ENCODE data around the gene LRRC72. TPM values are rescaled to one million over a fixed set of nuclear protein-coding genes. Genes with fewer than 3 reads are reported as not detected.
A peak's percentile ranks its signal among the peaks of the same experiment; 100 is the strongest.

LRRC72 gene
- total and polyA plus RNA-seq, 9 of the 15 experiments (the other 6 are each of a cell fraction or from before 2014, with no cell fraction given): 0.10 TPM; not detected in 8

- no peak for TF ChIP-seq KLF10 (CRISPR knock-in tag; IDR thresholded peaks at IDR 0.05)
- peak; percentile 42; the same call in 1 of the 2 replicates for TF ChIP-seq PATZ1 (CRISPR knock-in tag; IDR thresholded peaks at IDR 0.05; ENCODE audit: borderline replicate concordance)
- TF ChIP-seq RBFOX2 (IDR thresholded peaks at IDR 0.05; ENCODE audit: low read depth, low read length): peak; percentile 65
- no peak for TF ChIP-seq ZNF277 (CRISPR knock-in tag; IDR thresholded peaks at IDR 0.05; ENCODE audit: borderline replicate concordance)
- TF ChIP-seq BCL6 (CRISPR knock-in tag; IDR thresholded peaks at IDR 0.05): no peak
- no peak for TF ChIP-seq HIVEP1 (CRISPR knock-in tag; IDR thresholded peaks at IDR 0.05)
- no peak for TF ChIP-seq ZNF77 (CRISPR knock-in tag; IDR thresholded peaks at IDR 0.05)
- TF ChIP-seq ZBTB33 (CRISPR knock-in tag; IDR thresholded peaks at IDR 0.05): no peak
- TF ChIP-seq BHLHE40 (IDR thresholded peaks at IDR 0.05; ENCODE audit: low read length): no peak
- TF ChIP-seq CBX5 (IDR thresholded peaks at IDR 0.05; ENCODE audit: borderline replicate concordance, low read depth): no peak
- TF ChIP-seq ZNF224 (CRISPR knock-in tag; IDR thresholded peaks at IDR 0.05): no peak
- TF ChIP-seq NFRKB (IDR thresholded peaks at IDR 0.05; ENCODE audit: low read depth): peak; percentile 75
- no peak for TF ChIP-seq YY1 (IDR thresholded peaks at IDR 0.05; ENCODE audit: borderline replicate concordance in 1 of 3, control insufficient read depth in 1 of 3, extremely low read depth in 1 of 3, insufficient read depth in 3 of 3, insufficient read length in 1 of 3, insufficient replicate concordance in 2 of 3, low read depth in 1 of 3, low read length in 2 of 3)
- TF ChIP-seq ZNF24 (IDR thresholded peaks at IDR 0.05): peak; percentile 45; the same call in 1 of the 2 replicates
- peak; percentile 24 for TF ChIP-seq MEIS2 (IDR thresholded peaks at IDR 0.05; ENCODE audit: partially characterized antibody)
- no peak for TF ChIP-seq HDAC3 (IDR thresholded peaks at IDR 0.05; ENCODE audit: borderline replicate concordance, partially characterized antibody)
- TF ChIP-seq BRCA1 (IDR thresholded peaks at IDR 0.05): no peak
- TF ChIP-seq BRCA1 (CRISPR knock-in tag; IDR thresholded peaks at IDR 0.05): no peak
- TF ChIP-seq ZBTB43 (CRISPR knock-in tag; IDR thresholded peaks at IDR 0.05): no peak
- TF ChIP-seq ZZZ3 (IDR thresholded peaks at IDR 0.05): no peak
- no peak for TF ChIP-seq ETS1 (conservative IDR thresholded peaks at IDR 0.05; ENCODE audit: control insufficient read depth, low read depth, low read length)
- TF ChIP-seq ETV5 (CRISPR knock-in tag; IDR thresholded peaks at IDR 0.05; ENCODE audit: low read depth): no peak
Observed at GRCh38 chr7:16492513-16493062, 34.0 kb upstream of the LRRC72 start (continued).
